TTC549 (cell line): ENCODE measurements around the gene GDPD3.

Source experiments
- FAIRE-seq: peaks from 2 replicates; lab custom pipeline; 2012; peaks lifted over from hg19 to GRCh38; lab: Jason Lieb, UNC

Gene GDPD3

GRCh38 chr16:30077656-30078055 is 35.7 kb downstream of the GDPD3 start:
- FAIRE-seq = no peak

GRCh38 chr16:30076276-30076791 is 37.0 kb downstream of the GDPD3 start:
- no peak for FAIRE-seq

- no peak for FAIRE-seq
Observed at GRCh38 chr16:30075503-30076275, 37.6 kb downstream of the GDPD3 start, which contains the start of gene PPP4C. Gene PPP4C, plus strand, starts transcription at chr16:30075994. Its CDS starts 384 bp downstream, at chr16:30076378.

GRCh38 chr16:30070490-30070889 is 42.8 kb downstream of the GDPD3 start:
- no peak for FAIRE-seq

GRCh38 chr16:30069611-30070462 is 43.5 kb downstream of the GDPD3 start:
- no peak for FAIRE-seq

GRCh38 chr16:30068750-30069610 is 44.4 kb downstream of the GDPD3 start:
- FAIRE-seq = no peak

GRCh38 chr16:30068333-30068732 is 45.0 kb downstream of the GDPD3 start:
- no peak for FAIRE-seq

- FAIRE-seq = no peak
Observed at GRCh38 chr16:30067584-30067916, 45.8 kb downstream of the GDPD3 start.

- no peak for FAIRE-seq
Observed at GRCh38 chr16:30066761-30067583, 46.4 kb downstream of the GDPD3 start.

GRCh38 chr16:30065943-30066760 is 47.2 kb downstream of the GDPD3 start:
- no peak for FAIRE-seq

GRCh38 chr16:30065102-30065942 is 48.0 kb downstream of the GDPD3 start, which contains the start of gene ALDOA:
Gene ALDOA, plus strand, starts transcription at chr16:30065760. Its CDS starts 1,138 bp downstream, at chr16:30066898.
- FAIRE-seq = peak; percentile 53

GRCh38 chr16:30064729-30065101 is 48.6 kb downstream of the GDPD3 start:
- FAIRE-seq = no peak

- FAIRE-seq = no peak
Observed at GRCh38 chr16:30063893-30064728, 49.2 kb downstream of the GDPD3 start.

GRCh38 chr16:30063278-30063892 is 50.0 kb downstream of the GDPD3 start:
- no peak for FAIRE-seq

GRCh38 chr16:30060836-30061554 is 52.3 kb downstream of the GDPD3 start:
- no peak for FAIRE-seq

GRCh38 chr16:30060346-30060745 is 53.0 kb downstream of the GDPD3 start:
- no peak for FAIRE-seq

- no peak for FAIRE-seq
Observed at GRCh38 chr16:30054959-30055553, 58.3 kb downstream of the GDPD3 start.
